Endothelial cell of umbilical vein (primary cell): ENCODE data around the gene HBS1L. TPM values are rescaled to one million over a fixed set of nuclear protein-coding genes. Genes with fewer than 3 reads are reported as not detected.

Experiments used
- BruUV-seq: library from RNA; stranded (reverse); fragments of 400-500 nt; replicated peaks from 2 replicates; lab custom pipeline; 2021; lab: Mats Ljungman, UMichigan
- CTCF ChIA-PET: fragments of 300-600, 350-600 bp; sonication (Branson Sonifier 250); formaldehyde crosslinking; loops from one replicate; lab custom pipeline; 2021; ENCODE audit warnings: antibody characterized with exemption, inconsistent platforms; lab: Charles Lee
- POLR2A ChIA-PET: fragments of 300-600, 350-600 bp; sonication (Branson Sonifier 250); formaldehyde crosslinking; loops from one replicate; lab custom pipeline; 2021; ENCODE audit warnings: antibody characterized with exemption, inconsistent platforms; lab: Charles Lee
- DNase-seq: peaks from one replicate; pipeline ENCODE4 v3.0.0-alpha.2; 2011; ENCODE audit warnings: low read depth, low spot score
- FAIRE-seq: peaks from 2 replicates; lab custom pipeline; 2011; peaks lifted over from hg19 to GRCh38; lab: Jason Lieb, UNC
- H2AFZ ChIP-seq: 2 replicates; pipeline ENCODE4 v1.6.0; 2012; ENCODE audit warnings: low read depth, low read length, control low read depth, inconsistent platforms
- H3K27ac ChIP-seq: 2 replicates; pipeline ENCODE4 v1.5.1; 2011; ENCODE audit warnings: low read depth, mild to moderate bottlenecking, control low read depth, low read length, moderate library complexity; ENCODE audit not compliant: insufficient read depth
- H3K27me3 ChIP-seq, 2 experiments: 2 replicates each; pipeline versions ENCODE4 v1.6.0 to v1.6.1; 2011; ENCODE audit warnings: low read length in 2 of 2, mixed read lengths in 1 of 2; ENCODE audit not compliant: control insufficient read depth in 2 of 2, insufficient read depth in 2 of 2
- H3K36me3 ChIP-seq, 2 experiments: 2 replicates in 1 of 2; 3 replicates in 1 of 2; pipeline ENCODE4 v1.5.1; 2011; ENCODE audit warnings: low read length in 2 of 2, mild to moderate bottlenecking in 1 of 2, moderate library complexity in 1 of 2; ENCODE audit not compliant: control insufficient read depth in 2 of 2, insufficient read depth in 2 of 2; ENCODE audit errors: extremely low read depth in 1 of 2
- H3K4me1 ChIP-seq: 3 replicates; pipeline ENCODE4 v1.5.1; 2011; ENCODE audit warnings: mild to moderate bottlenecking, low read length; ENCODE audit not compliant: control insufficient read depth, insufficient read depth; ENCODE audit errors: extremely low read depth
- H3K4me2 ChIP-seq: 2 replicates; pipeline ENCODE4 v1.6.1; 2011; ENCODE audit warnings: low read length, control low read depth, mixed read lengths; ENCODE audit not compliant: insufficient read depth
- H3K4me3 ChIP-seq, 3 experiments: fragments of 200-600 bp in 1 of 3; sonication (generic), shearing (Covaris generic) in 1 of 3; replicated peaks in 1 of 3; 2 replicates each; pipeline ENCODE4 v1.5.1; 2011 to 2016; ENCODE audit warnings: control low read depth in 3 of 3, low read length in 3 of 3, mild to moderate bottlenecking in 2 of 3, inconsistent platforms in 1 of 3, low read depth in 1 of 3, moderate library complexity in 1 of 3; ENCODE audit not compliant: insufficient read depth in 1 of 3
- H3K79me2 ChIP-seq: 2 replicates; pipeline ENCODE4 v1.6.0; 2012; ENCODE audit warnings: low read length, inconsistent platforms; ENCODE audit not compliant: control insufficient read depth, insufficient read depth
- H3K9ac ChIP-seq: replicated peaks from 2 replicates; pipeline ENCODE3; 2011; ENCODE audit warnings: low read length, control low read depth; ENCODE audit not compliant: insufficient read depth; ENCODE audit errors: extremely low read depth
- H3K9me1 ChIP-seq: replicated peaks from 3 replicates; pipeline ENCODE4 v1.6.0; 2011; ENCODE audit warnings: mild to moderate bottlenecking, low read length; ENCODE audit not compliant: control insufficient read depth, insufficient read depth; ENCODE audit errors: extremely low read depth
- H3K9me3 ChIP-seq: replicated peaks from 2 replicates; pipeline ENCODE4 v1.5.1; 2012; ENCODE audit warnings: low read length, inconsistent platforms; ENCODE audit not compliant: control insufficient read depth, insufficient read depth
- H4K20me1 ChIP-seq: replicated peaks from 2 replicates; pipeline ENCODE3; 2011; ENCODE audit warnings: mild to moderate bottlenecking, low read length; ENCODE audit not compliant: control insufficient read depth, insufficient read depth; ENCODE audit errors: extremely low read depth
- CTCF ChIP-seq, 2 donors: IDR thresholded peaks; 1 replicate in 1 of 2; 2 replicates in 1 of 2; pipeline ENCODE4 v1.5.1; 2011; ENCODE audit warnings: low read length in 2 of 2, mild to moderate bottlenecking in 2 of 2, moderate library complexity in 2 of 2, control low read depth in 1 of 2, inconsistent platforms in 1 of 2, low read depth in 1 of 2; ENCODE audit not compliant: insufficient read depth in 1 of 2; ENCODE audit errors: extremely low read depth in 1 of 2
- EZH2 ChIP-seq: IDR thresholded peaks from 2 replicates; pipeline ENCODE4 v1.6.1; 2012; ENCODE audit warnings: borderline replicate concordance, low read depth, mild to moderate bottlenecking, moderate library complexity, low read length, inconsistent platforms; ENCODE audit not compliant: severe bottlenecking
- FOS ChIP-seq: IDR thresholded peaks from 2 replicates; pipeline ENCODE4 v1.6.1; 2011; ENCODE audit warnings: mild to moderate bottlenecking, low read length, moderate library complexity, borderline replicate concordance; ENCODE audit not compliant: insufficient read depth
- GATA2 ChIP-seq: IDR thresholded peaks from 2 replicates; pipeline ENCODE4 v1.7.0; 2011; ENCODE audit warnings: low read depth, mild to moderate bottlenecking, moderate library complexity, mixed read lengths, low read length; ENCODE audit not compliant: insufficient read length, insufficient read depth
- JUN ChIP-seq: IDR thresholded peaks from 2 replicates; pipeline ENCODE4 v1.6.1; 2011; ENCODE audit warnings: borderline replicate concordance, low read depth; ENCODE audit not compliant: insufficient read length, insufficient read depth
- MAX ChIP-seq: IDR thresholded peaks from 2 replicates; pipeline ENCODE4 v1.6.1; 2011; ENCODE audit not compliant: insufficient read depth, insufficient read length
- MYC ChIP-seq: IDR thresholded peaks from one replicate; pipeline ENCODE4 v1.6.1; 2011; ENCODE audit warnings: mild to moderate bottlenecking, low read depth, low read length
- POLR2A ChIP-seq: IDR thresholded peaks from 2 replicates; pipeline ENCODE4 v1.6.1; 2012; ENCODE audit warnings: low read depth, mild to moderate bottlenecking, control low read depth, low read length
- POLR2AphosphoS5 ChIP-seq: IDR thresholded peaks from 2 replicates; pipeline ENCODE4 v1.6.1; 2012; ENCODE audit warnings: low read depth, mild to moderate bottlenecking, control low read depth, low read length, moderate library complexity; ENCODE audit not compliant: insufficient read depth
- dilution Hi-C: fragments of 300-500 bp; cut with MboI; formaldehyde crosslinking; loops from one replicate; pipeline ENCODE4 v1.15.0; 2019; ENCODE audit warnings: low sequenced_read_pairs; ENCODE audit not compliant: extremely low pct_ligation_motif_present
- intact Hi-C: fragments of 100-400 bp; cut with micrococcal nuclease; formaldehyde crosslinking; loops from one replicate; pipeline ENCODE4 v1.10.0; 2022
- polyA plus RNA-seq, 4 experiments: library from polyadenylated mRNA; depleted of rRNA in 3 of 4; stranded (reverse) in 3 of 4; unstranded in 1 of 4; fragments of >200 nt; gene quantifications; 2 replicates each; pipeline versions ENCODE4 v1.2.1 to v1.2.3, GENCODE V29; 2011 to 2012; ENCODE audit warnings: missing spikeins in 1 of 4
- total RNA-seq: library from RNA; stranded (reverse); gene quantifications from 2 replicates; pipeline ENCODE4 v1.2.3, GENCODE V29; 2021

HBS1L gene
- total and polyA plus RNA-seq, 2 donors (not counting 3 experiments of a cell fraction or from before 2014, with no cell fraction given) = 23.7 to 74.6 TPM

- intact Hi-C loops (no loop called here), dilution Hi-C loops (no loop called here)
- no peak overlapping the region for H3K4me2 ChIP-seq
- no peaks in the 10 kb centered on the region for H3K36me3 ChIP-seq
- CTCF ChIA-PET = interaction anchor here (0.5 kb wide), 1 partner anchor 67 kb away, joined by 3 read pairs; no protein-coding TSS in a partner anchor
- BruUV-seq = no TSS peak
- no peak overlapping the region for H3K27ac ChIP-seq
- no peaks in the 10 kb centered on the region for H3K9me1 ChIP-seq
- no peak overlapping the region for H3K9ac ChIP-seq
- no peaks in the 10 kb centered on the region for H4K20me1 ChIP-seq
- H3K27me3 ChIP-seq = no peaks in the 10 kb centered on the region
- DNase-seq = no peak
- POLR2A ChIA-PET = interaction anchor here (0.7 kb wide), 1 partner anchor 9 kb away, joined by 3 read pairs; no protein-coding TSS in a partner anchor
- no peaks in the 10 kb centered on the region for H3K9me3 ChIP-seq
- H2AFZ ChIP-seq = no peak overlapping the region
- no peak for FAIRE-seq
- H3K4me3 ChIP-seq = no peak overlapping the region
- H3K4me1 ChIP-seq = peaks cover 1% of the 10 kb centered on the region
- H3K79me2 ChIP-seq = peaks cover 3% of the 10 kb centered on the region
- no peak for TF ChIP-seq GATA2
- no peak for TF ChIP-seq MYC
- TF ChIP-seq POLR2AphosphoS5 = no peak
- TF ChIP-seq MAX = no peak
- TF ChIP-seq CTCF (IDR thresholded peaks at IDR 0.05; ENCODE audit: extremely low read depth in 1 of 2, insufficient read depth in 1 of 2, low read depth in 1 of 2, low read length in 2 of 2) = no peak
- TF ChIP-seq FOS = no peak
- TF ChIP-seq JUN = no peak
- TF ChIP-seq POLR2A = no peak
- no peak for TF ChIP-seq EZH2
Observed at GRCh38 chr6:135008941-135009290, 45.7 kb downstream of the HBS1L start.
